GM18868 (cell line): ENCODE measurements around the gene NLRP3.

Experiments used
- ATAC-seq: cut with Tn5 transposase; IDR thresholded peaks from one replicate; pipeline ENCODE4 v1.9.1; 2021; ENCODE audit warnings: mild to moderate bottlenecking, moderate library complexity; ENCODE audit not compliant: unreplicated experiment

NLRP3 gene

DNA sequence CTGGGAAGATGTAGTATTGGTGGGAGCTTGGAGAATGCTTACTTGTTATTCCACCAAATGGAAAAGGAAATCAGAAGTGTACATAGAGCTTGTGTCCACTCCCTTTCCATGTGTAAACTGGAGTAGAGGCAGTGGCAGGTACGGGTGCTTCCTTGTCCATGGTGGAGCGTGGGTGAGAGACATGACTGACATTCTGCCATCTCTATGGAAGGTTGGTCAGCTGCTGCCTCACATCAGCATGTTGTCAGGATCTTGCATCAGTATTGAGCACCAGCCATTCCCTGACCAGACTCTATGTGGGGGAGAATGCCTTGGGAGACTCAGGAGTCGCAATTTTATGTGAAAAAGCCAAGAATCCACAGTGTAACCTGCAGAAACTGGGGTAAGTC, 19.8 kb downstream of the NLRP3 start:
- ATAC-seq = no peak

DNA sequence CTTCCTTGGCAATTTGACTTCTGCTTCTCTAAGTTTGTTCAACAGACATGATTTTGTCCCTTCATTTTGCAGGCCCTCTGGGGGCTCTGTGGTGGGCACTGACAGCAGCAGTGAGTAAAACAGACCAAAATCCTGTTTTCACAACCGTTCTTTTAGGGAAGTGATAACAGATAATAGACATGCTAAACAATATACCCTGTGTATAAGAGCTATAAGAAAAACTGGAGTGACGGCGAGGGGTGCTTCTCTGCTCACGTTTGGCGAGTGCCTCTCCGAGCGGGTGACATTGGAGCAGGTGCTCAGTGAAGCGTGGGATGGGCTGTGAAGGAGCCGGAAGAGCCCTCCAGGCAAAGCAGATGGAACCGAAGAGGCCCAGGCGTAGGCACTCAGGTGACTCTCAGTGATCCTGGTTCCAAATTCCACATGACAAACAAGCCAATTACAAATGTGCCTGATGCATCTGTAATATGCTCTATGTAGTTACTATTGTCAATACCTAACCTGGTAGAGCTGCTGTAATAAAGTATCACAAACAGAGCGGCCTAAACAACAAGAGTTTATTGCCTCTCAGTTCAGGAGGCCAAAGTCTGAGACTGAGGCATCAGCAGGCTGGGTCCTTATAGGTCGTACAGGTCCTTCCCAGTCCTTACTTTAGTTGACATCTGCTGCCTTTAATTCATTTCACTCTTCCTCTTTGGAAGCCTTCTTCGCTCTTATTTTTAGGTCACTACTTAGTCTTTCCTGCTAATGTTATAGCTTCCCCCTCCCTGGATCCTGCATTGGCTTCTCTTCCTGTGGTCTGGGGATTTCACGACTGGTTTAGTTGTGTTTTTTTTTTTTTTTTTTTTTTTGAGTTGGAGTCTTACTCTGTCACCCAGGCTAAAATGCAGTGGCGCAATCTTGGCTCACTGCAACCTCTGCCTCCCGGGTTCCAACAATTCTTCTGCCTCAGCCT, 21.9 kb downstream of the NLRP3 start:
- no peak for ATAC-seq

DNA sequence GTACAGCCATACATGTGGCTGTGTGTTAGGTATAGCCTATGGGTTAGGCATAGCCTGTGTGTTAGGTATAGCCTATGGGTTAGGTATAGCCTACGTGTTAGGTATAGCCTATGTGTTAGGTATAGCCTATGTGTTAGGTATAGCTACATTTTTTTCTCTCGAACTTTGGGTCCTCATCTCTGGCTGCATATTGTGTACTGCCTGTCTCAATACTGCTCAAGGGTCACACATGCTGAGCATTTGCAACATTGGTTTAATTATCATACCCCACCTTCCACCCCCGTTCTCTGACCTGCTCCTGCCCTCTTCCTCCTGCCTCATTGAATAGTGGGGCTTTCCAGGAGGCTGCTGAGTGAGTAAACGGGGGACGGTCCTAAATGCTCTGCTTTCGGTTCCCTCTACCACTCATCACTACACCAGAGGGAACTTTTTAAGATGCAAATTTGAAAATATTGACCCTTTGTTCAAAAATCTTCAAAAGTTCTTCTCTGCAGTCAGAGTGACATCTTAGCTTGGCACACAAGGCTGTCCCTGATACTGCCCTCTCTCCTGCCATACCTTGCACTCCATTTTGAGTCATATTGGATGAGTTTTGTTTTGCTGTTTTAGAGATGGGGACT, 24.1 kb downstream of the NLRP3 start:
- peak; percentile 97 for ATAC-seq

DNA sequence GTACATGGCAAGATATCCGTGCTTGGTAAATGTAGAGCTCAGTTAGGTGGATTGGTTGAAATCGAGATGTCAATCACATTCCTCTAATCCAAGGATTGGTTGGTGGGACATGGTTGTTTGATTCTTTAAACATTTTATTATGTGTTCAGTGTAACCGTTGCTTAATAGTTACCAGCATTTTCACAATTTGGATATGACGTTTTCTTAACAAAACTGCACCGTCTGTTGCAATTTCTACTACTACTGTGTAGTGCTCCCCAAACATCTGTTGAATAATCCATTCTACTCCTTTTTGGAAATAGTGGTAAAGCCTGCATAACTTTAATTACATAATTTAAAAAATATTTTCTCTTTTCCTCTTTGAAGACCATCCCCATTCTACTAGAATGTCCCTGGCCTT, 25.6 kb downstream of the NLRP3 start:
- ATAC-seq = no peak

DNA sequence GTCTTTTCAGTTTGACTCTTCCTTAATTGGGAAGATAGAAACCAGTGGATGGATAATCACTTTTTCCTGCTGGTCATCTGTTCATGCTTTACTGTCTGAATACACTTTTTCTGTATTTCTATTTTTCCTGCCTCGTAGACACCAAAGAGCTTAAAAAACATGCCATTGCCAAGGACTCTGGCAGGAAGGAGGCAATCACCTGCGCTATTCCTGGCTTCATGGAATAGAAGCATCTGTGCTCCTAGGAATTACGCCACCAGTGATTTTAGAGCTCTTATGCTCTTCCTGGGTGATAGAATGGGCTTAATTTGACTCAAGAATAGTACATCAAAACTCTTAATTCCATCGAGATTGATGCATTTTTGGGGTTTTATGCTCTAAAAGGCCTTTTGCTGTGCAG, 26.2 kb downstream of the NLRP3 start:
- no peak for ATAC-seq

DNA sequence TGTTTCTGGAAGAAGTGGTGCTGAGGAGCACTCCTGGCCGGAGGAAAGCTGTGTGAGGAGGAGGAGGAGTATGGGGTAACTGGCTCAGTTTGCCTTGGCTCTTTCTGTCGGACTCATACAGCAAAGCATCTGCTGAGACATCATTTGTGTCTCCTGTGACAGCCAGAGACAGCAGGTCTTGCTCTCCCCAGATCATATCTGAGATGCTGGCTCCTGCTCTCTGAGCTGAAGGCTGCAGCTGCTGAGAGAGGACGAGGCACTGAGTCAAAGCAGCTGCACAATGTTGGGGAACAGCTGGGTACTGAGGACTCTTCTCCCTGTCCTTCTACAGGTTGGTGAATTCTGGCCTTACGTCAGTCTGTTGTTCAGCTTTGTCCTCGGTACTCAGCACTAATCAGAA, 27.7 kb downstream of the NLRP3 start:
- ATAC-seq = no peak

DNA sequence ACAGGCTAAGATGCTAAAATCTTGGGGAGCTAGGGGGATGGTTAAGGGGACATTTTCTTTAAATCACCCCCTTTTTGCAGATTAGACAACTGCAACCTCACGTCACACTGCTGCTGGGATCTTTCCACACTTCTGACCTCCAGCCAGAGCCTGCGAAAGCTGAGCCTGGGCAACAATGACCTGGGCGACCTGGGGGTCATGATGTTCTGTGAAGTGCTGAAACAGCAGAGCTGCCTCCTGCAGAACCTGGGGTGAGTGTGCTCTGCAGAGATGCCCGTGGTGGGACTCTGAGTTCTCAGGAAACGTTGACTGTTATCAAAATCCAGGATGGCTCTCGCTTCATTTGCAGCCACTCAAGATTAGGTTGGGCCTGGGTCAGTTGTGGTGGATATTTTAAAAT, 28.6 kb downstream of the NLRP3 start:
- no peak for ATAC-seq

DNA sequence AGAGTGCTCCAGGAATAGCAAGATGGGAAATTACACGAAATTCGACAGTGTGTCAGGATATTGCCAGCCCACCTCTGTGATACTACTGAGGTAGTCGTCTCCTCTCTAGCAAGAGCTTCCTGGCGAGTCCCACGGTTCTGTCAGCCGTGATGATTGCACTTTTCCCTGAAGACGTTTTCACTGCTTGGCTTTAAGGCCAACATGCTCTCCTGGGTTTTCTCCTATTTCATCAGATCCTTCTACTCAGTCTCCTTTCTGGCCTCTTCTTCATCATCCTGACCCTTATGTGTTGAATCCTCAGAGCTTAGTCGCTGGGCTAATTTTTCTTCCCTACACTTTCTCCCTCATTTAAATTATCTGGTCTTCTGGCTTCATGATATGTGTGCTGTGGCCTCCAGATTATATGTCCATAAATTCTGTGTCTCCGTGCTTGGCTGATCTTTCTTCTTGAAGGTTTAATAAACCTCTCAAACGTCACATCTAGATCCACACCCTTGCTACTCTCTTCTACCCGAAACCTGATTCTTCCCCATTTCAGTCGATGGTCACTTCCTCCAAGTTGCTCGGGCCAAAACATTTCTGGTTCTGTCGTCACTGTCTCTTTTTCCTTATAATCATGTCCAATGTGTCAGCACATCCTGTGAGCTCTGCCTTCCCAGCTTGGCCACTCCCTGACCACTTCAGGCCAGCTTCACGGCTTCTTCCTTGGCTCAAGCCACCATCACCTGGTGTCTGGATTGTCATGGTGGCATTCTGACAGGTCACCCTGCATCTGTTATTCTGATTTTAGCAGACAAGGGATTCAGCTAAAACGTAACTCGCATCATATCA, 29.8 kb downstream of the NLRP3 start:
- no peak for ATAC-seq

DNA sequence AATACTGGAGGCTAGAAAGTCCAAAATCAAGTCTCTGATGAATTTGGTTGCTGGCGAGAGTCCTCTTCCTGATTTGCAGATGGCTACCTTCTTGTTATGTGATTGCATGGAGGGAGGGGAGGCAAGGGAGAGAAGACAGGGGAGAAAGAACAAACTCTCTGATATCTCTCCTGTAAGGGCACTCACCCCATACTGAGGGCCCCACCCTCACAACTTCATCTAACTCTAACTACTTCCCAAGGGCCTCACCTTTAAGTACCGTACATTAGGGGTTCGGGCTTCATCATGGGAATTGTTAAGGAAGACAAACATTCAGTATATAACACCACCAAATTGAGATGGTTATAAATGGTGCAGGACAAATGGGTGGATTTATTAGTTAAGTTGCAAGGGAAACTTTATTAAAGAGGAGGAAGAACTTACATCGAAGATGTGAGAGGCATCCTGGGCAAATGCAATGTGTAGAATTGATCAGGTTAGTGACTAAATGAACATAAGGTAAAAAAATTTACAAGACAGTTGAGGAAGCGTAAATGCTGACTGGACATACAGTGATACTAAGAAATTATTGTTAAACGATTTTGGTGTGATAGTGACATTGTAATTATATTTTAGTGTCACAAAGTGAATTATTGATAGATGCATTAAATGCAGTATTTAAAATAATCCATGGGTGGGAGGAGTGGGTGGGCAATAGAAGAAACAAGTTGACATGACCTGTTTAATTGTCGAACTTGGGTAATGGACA, 31.4 kb downstream of the NLRP3 start:
- ATAC-seq = no peak

DNA sequence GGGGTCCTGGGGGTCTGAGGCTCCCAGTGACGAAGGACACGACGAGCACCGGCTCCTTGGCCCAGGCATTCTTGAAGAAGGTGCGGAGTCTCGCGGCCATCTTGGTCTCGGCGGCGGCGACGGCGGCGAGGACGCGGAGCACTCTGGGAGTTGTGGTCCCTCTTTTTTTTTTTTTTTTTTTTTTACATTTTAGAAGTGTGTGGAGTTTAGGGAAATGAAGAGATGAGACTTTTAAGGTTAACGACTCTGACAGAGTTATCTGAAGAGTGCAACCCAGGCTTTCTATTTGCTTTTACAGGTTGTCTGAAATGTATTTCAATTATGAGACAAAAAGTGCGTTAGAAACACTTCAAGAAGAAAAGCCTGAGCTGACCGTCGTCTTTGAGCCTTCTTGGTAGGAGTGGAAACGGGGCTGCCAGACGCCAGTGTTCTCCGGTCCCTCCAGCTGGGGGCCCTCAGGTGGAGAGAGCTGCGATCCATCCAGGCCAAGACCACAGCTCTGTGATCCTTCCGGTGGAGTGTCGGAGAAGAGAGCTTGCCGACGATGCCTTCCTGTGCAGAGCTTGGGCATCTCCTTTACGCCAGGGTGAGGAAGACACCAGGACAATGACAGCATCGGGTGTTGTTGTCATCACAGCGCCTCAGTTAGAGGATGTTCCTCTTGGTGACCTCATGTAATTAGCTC, 32.3 kb downstream of the NLRP3 start:
- ATAC-seq = no peak

DNA sequence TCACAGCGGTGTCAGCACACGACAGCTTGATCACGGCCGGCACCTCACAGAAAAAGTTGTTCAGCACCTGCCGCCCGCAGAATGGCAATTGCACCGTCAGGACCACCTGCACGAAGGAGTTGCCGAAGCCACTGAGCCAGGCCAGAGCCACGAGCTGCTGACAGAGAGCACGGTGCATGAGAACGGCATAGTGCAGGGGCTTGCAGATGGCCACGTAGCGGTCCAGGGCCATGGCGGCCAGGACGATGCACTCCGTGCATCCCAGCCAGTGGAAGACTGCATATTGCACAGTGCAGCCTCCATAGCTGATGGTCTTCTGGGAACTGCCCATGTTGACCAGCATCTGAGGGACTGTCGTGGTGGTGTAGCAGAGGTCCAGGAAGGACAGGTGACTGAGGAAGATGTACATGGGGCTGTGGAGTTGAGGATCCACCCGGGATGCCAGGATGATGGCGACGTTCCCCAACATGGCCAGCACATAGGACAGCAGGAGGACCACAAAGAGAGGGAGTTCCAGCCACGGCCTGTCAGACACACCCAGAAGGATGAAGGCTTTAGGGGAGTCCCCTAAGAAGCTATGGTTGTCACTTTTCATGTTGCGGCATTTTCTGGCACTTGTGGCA, 35.5 kb downstream of the NLRP3 start:
- ATAC-seq = no peak

DNA sequence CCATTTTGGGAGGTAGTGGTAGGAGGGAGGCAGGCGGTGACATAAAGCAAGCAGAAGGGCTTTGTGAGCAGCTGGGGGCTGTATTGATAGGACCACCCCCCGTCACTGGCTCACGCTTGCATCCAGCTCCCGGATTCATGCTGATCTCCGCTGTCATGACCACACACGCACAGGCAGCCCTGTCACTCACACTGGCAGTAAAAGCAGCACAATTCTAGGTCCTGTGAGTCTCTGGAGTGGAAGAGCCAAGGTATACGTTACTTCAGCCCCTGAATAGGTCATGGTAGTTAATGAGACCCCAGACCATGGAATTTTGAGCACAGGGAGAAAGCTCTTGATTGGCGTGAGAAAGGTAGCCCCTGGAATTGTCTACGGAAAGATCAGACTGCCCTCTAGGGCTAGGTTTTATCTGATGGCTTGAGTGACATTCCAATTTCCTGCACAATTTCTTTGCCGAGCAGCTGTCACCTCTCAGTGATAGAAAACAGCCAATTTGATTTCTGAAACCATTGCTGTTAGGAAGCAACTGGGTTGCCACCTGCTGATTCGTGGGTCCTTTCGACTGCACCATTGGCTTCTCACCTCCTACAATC, 36.6 kb downstream of the NLRP3 start:
- ATAC-seq = no peak

DNA sequence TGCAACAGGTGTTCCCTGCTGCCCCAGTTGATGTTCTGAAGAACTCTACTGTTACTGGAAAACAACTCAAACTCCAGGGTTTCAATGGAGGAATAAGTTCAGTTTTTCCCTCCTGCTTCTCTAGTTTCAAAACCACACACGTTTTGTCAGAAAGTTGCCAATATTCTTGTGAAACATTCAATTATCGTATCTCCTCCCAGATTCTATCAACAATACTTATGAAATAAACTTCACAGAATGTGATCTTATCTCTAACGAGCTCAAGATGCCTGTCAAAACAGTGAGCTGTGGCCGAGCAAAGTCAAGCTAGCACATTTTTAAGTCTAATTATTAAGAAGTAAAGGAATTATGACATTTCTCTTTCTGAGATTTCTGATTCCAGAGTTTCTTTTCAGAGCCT, 37.3 kb downstream of the NLRP3 start:
- no peak for ATAC-seq

DNA sequence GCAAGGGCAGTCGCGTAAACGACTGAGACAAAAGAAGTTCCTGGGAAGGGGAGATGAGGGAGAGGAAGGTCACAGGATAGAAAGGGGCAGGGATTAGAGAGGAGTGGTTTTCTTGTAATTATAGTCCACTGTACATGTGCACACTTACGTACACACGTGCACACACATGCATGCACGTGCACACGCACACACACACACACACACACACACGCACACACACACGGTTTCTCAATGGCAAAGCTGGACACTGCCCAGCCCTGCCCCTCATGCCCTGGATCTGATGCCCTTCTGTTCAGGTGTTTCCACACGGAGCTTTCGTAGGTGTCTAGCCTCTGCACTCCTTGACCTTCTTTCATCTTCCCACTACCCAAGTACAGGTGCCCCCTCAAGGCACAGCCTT, 38.0 kb downstream of the NLRP3 start:
- ATAC-seq = no peak

DNA sequence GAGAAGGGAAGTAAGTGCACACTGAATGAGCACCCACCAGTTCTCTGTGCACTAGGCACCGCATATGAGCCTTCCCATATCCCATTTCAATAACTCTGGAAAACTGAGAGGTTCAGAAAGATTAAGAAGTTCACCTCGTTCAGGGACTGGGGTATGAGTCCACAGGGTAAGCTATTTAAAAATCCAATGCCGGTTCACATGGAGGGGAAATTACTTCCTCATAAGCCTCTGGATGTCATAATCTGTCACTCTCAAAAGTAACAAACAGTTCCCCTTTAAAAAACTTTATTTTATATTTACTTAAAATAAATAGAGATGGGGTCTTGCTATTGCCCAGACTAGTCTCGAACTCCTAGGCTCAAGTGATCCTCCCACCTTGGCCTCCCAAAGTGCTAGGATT, 40.0 kb downstream of the NLRP3 start:
- no peak for ATAC-seq

DNA sequence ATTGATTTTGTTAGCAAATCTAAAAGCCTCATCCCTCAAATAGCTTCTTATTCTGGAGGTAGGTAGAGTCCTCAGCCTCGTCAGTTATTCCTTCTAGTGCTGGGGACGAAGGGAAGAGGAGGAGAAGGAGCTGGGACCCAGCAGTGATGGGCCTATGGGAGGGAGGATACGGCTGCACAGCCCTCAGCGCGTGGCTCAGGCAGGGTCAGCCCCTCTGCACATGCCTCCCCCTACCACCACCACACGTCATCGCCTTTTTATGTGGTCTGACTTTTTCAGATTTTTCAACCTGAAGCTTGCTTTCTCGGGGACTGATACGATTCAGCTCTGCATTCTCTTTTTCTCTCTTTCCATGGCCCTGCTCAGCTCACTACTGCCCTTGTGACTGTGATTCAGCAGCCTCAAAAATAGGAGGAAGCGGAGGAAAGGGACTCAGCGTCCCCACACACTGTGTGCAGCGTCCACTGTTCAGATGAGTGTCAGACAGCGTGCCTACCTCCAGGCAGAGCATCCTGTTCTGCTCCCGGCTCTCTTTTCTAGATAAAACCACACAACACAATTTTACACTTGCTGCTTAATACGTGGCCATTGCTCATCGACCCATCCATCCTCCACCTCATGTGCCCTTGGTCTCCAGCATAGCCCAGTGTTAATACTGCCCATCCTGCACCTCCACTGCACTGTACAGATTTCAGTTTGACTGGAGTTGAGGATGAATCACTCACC, 41.1 kb downstream of the NLRP3 start:
- ATAC-seq = no peak

DNA sequence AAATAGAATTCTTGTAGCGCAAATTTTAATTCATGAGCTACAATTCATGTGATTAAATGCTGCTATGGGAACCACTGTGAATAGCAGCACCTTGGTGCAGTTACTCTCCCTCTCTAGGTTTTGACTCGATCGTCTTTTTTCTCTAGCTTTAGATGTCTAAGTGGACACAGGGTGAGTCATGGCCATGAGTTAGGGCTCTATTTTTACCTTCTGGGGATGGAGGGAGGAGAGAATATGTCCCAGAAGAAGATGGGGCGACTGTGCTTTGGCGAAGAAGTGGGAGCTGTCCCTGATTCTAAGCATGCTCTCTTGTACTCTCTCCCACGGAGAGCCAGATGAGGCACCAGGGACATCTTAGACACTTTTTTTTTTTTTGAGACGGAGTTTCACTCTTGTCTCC, 43.5 kb downstream of the NLRP3 start:
- no peak for ATAC-seq

DNA sequence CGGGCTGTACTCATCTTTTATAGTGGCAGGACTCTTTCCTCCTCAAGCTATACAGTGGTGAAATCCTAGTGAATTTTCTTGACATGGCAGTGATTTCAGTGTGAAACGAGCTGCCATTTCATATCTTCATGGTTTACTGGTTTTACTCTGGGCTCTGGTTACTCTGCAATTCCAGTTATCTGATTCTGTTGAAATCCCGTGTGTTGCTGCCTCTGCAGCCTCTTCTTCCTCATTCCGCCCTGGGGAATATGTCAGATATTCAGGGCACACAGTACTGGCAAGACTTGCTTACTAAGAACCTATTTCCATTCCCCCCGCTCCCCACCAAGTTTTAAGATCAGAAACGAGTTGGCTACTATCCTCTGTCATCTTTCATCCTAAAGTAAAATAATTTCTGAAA, 49.8 kb downstream of the NLRP3 start:
- ATAC-seq = no peak

DNA sequence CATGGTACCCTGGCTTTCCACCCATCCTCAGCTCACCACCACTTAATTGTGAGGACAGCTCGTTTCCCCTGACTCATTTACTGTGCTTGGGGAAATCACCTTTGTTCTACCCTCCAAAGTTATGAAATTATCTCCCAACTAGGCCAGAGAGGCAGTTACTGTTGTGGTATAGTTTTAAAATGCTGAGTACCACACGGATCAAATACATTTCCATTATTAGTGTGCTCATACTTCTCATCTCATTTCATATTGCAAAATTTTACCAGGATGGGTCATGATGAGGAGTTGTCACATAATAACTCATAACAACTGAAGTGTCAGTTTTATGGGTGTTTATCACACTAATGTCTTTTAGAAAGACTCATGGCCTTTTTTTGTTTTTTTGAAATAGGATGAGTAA, 51.2 kb downstream of the NLRP3 start:
- ATAC-seq = no peak
